Measurements from ENCODE around the gene LRRC27.

DNA sequence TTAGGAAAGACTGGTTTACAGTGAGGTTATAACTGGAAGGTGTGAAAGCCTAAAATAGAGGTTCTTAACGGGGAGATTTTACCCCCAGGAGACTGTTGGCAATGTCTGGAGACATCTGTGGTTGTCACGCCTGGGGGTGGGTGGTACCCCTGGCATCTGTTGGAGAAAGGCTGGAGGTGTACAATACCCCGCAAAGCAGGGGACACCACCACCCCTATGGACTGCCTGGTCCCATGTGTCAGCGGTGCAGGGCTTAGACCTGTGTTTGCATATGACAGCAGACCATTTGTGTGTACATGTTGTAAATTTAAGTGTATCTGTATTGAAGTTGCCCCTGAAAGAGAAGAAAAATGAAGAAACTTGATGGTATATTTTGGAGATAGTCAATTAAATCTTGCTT lies 9.8 kb downstream of the LRRC27 start:
- no peak for TF ChIP-seq EZH2phosphoT487 (IDR thresholded peaks at IDR 0.05; ENCODE audit: low read depth)
- TF ChIP-seq, protein P1, sequence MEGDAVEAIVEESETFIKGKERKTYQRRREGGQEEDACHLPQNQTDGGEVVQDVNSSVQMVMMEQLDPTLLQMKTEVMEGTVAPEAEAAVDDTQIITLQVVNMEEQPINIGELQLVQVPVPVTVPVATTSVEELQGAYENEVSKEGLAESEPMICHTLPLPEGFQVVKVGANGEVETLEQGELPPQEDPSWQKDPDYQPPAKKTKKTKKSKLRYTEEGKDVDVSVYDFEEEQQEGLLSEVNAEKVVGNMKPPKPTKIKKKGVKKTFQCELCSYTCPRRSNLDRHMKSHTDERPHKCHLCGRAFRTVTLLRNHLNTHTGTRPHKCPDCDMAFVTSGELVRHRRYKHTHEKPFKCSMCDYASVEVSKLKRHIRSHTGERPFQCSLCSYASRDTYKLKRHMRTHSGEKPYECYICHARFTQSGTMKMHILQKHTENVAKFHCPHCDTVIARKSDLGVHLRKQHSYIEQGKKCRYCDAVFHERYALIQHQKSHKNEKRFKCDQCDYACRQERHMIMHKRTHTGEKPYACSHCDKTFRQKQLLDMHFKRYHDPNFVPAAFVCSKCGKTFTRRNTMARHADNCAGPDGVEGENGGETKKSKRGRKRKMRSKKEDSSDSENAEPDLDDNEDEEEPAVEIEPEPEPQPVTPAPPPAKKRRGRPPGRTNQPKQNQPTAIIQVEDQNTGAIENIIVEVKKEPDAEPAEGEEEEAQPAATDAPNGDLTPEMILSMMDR (IDR thresholded peaks at IDR 0.05; ENCODE audit: low read depth, low read length): no peak

Data from OCI-LY3 (cell line).